Inflammatory macrophage treated with lipopolysaccharide for 4 hours (primary cell): ENCODE data around the gene LSAMP.
A peak's percentile ranks its signal among the peaks of the same experiment; 100 is the strongest.

Experiments
- DNase-seq: peaks from one replicate; pipeline ENCODE4 v3.0.0-alpha.2; 2020

Gene LSAMP

DNA sequence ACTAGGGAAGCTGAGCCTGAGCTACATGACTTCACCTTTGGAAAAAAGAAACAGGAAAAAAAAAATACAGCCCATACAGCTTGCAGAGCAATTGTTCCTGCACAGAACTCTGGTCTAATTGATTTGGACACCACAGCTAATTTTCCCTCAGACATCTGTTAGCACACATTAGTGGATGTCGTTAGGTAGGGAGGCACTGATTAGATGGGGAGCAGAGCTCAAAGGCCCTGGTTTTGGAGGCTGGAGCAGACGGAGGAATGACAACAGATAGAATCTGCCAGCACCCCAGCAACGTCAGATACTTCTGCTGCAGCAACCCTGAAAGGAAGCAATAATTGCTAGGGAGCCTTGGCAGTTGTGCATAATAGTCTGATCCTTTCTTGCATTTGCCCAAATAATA, 398.9 kb downstream of the LSAMP start:
- no peak for DNase-seq

DNA sequence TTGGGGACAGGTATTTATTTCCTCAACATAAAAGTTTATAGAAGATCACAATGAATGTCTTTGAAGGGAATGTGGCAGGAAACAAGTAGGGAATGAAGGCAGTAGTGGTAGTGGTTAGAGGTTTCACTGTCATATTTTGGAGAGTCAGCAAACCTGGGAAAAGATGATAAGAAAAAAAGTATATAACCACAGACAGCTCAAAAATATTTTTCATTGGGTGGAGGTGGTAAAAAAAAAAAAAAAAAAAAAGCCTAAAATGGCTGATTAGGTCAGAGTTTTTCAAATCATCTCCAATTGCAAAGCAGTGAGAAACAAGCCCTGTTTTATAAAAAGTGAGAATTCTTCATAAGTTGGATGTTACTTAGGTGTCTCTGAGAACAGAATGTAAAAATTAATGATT, 400.0 kb downstream of the LSAMP start:
- DNase-seq, result no peak

GRCh38 chr3:116040152-116040551, 405.1 kb downstream of the LSAMP start:
- DNase-seq, result no peak

DNA sequence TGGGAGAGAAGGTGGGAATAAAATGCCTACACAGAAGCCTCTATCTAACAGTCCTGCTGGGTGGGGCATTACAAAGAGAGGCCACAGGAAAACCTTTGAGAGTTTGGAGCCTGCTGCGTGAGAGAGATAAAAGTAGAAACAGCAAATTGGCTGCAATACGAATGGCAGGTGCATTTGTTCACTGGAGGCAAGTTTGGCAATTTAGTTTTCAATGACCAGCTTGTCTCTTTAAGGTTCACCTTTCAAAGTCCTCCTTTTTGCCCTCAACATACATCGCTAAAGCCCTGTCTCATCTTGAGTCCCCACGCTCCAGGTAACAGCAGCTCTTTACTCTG, 405.7 kb downstream of the LSAMP start:
- no peak for DNase-seq

DNA sequence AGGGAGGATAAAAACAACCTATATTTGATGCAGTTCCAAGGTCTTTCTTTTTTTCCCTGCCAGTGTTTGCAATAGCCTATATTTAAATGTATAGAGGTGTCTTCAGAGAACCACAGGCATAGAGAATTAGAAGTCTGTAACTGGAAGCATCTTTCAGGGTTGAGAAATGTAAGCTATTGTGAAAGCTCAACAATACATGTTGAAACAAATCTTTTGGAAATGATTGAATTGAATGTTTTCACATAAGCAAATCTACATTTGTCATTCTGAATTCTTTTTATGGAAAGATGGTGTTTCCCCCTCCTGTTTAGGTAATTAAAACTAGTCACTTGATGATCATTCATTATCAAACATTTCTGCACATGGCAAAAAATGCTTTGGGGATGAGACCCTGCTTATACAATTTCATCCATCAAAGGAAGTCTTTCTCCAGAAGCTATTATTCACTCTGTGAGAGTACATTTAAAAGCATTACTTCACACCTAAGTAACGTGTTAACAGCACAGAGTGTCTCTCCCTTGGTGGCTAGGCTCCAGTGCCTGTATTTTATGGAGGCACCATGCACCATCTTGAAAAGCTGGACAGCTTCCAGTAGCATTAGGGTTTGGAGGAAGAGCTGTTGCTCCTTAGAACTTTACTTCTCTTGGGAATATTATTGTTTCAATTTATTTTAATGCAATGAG, 406.2 kb downstream of the LSAMP start:
- DNase-seq, result peak; percentile 9

DNA sequence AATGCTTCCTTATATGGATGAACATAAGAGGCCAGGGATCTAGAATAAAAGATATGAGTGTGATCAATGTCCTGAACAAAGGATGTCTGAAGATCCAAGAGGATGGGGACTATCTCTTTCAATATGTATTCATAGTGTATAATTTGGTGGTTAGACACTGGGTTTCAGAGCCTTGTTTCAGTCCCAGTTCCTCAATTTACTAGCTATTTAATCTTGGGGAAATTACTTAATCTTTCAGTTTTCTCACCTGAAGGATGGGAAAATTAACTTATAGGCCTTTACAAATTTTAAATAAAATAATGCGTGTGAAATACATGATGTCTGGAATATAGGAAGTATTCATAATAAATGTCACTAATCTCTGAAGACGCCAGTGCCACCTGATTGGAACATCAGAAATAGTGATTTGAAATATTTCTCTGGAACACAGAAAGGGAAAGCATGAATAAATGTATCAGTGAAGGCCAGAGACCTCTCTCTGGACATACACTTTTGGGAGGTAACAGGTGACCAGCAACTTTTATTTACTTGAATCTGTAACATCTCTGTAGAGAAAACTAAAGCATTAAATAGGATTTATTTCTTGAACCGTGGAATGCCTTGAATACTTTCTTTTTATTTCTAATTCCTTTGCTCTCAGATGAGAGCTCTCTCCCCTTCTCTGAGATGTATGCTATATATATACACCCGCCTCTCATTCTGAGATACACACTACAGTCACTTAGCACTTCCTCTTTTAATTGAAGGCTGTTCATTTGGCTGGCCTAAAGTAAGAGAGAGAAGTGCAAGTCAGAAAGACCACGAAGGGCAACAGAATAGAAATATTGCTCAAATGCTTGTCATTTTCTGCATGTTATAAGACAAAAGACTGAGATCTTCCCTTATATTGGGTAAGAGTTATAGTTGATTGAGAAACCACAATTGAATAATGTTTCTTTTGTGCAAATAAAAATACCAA, 407.1 kb downstream of the LSAMP start:
- DNase-seq, result peak; percentile 67

DNA sequence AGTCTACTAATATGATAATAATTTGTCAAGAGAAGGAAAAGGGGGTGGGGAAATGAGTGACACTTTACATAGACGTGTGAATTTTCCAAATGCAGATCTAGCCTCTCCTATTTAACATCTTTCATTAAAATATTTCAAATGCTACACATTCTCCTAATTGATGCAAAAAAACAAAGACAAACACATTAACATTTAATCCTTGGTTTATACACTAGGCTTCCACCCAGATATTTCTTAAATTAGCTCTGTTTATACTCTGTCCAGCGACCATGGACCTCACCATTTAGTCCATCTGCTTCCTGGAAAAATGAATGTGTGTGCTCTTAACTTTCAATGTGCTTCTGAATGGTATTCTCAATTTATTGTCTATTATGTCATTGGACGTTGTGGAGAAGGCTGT, 409.9 kb downstream of the LSAMP start:
- DNase-seq, result no peak

DNA sequence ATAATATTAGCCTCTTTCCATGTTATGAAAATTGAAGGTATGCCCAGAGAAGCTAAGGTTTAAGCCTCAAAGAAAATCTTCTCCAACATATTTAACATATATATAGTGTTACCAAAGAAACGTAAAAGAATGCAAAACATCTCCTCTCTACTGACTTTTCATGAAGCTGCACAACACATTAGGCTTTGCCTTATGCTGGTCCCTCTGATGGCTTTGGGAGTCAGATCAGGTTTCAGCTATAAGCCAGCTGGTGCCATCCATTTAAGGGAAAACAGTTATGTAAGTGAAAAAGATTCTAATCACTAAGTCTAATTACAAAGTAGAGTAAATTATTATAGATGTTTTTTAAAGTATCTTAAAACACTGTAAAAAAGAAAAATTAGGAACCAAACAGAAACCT, 410.5 kb downstream of the LSAMP start:
- no peak for DNase-seq

- no peak for DNase-seq
Observed at GRCh38 chr3:116034086-116034485, 411.2 kb downstream of the LSAMP start.

DNA sequence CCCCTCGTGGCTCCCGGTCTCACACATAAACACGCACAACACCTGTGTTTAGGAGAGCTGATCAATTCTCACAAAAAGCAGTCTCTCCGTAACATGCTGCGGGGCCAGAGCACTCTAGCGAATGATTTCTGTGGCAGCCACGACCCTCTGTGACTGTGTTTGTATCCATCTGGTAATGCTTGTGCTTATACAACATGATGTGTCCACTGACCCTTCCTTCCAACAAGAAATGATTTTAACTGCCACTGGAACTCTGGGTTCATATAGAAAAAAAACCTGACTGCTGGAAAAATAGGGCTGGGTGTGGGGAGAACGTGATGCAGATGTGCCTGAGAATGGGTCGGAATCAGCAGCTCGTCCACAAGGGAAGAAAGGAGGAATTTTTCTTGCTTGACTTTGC, 411.8 kb downstream of the LSAMP start:
- DNase-seq, result no peak

DNA sequence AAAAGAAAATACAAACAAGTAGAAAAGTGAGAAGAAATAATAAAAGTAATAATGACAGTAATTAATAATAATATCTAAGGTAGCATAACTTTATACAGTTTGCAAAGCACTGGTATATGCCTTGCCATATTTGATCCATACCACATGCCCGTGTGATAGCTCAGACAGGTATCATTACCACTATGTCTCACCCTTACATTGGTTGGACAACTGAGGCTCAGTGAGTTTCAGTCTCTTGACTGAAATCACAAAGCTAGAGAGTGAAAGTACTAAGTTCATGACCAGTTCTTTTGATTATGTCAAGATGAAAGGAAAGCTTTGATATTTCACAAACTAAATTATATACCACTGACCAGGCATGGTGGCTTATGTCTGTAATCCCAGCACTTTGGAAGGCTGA, 413.1 kb downstream of the LSAMP start:
- DNase-seq, result no peak

GRCh38 chr3:116030131-116030850, 415.0 kb downstream of the LSAMP start:
- DNase-seq, result no peak

DNA sequence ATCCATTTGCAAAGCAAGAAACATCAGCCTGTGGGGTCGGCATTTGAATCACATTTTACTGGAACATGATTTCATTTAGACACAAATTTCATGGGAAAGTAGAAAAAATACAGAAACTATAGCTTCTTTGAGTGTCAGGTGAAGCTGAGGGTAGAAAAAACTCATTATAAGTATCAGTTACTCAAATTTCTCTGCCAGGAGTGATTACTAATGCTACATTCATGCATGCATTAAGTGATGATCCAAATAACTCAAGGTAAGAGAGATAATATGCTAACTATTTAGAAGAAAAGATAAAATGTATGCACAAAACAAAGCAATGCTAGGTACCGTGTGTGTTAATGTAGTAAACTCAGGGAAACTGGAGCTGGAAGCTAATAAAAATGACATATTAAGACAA, 416.0 kb downstream of the LSAMP start:
- no peak for DNase-seq

GRCh38 chr3:116028157-116028556, 417.1 kb downstream of the LSAMP start:
- DNase-seq, result no peak

DNA sequence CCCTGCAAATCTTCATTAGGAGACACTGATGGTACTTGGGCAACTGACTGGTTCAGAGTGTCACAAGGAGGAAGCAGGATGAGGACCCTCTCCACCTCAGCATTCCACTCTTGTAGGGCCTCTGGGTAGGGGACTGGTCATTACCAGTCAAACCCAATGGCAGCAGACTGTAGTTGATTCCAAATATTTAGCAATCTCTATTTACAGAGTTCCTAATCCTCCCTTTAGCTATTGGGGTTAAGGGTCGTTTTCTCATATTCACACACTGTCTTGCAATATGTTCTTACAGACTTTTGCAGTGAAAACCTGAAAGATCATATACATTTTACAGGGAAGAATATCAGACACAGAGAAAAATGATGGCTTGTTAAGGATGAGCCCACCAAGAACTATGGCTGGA, 424.3 kb downstream of the LSAMP start:
- DNase-seq, result no peak

DNA sequence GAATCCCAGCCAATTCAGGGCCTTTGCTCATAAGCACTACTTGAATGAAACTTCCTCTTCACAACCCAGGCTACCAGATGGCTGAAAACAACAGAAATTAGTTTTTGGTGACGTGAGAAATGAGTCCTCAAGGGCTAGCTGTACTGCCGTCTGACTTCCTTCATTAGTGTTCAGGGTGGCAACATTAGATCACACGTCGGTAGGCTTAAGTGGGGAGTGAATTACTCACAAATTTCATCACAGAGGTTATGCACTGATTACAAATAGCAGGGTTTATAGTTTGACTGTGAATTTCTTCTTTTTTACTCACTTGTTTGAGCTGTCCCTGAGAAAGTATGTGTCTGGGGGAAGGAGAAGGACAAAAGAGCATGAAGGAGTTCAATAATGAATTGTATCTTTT, 424.8 kb downstream of the LSAMP start:
- DNase-seq, result peak; percentile 54

DNA sequence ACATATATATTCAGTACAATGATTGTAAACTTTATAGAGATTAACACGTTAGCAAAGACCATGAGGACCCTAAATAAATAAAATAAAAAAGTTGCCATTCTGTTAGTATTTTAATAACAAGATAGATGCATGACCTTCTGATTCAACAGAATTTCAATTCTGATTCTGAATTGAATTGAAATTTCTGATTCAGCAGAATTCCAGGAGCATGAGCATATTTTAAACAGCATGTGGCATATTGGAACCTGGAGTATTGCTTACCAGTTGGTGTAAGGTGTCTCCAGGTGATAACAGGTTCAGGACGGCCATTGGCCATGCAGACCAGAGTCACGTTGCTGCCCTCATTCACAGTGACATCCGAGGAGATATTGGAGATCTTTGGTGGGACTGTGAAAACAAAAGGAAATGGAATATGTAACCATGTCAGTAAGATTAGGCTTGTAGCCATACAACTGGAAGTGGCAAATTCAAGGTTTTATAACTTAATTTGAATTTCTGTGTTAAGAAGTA, 426.0 kb downstream of the LSAMP start:
- no peak for DNase-seq

- DNase-seq, result no peak
Observed at GRCh38 chr3:116018646-116019045, 426.6 kb downstream of the LSAMP start.

DNA sequence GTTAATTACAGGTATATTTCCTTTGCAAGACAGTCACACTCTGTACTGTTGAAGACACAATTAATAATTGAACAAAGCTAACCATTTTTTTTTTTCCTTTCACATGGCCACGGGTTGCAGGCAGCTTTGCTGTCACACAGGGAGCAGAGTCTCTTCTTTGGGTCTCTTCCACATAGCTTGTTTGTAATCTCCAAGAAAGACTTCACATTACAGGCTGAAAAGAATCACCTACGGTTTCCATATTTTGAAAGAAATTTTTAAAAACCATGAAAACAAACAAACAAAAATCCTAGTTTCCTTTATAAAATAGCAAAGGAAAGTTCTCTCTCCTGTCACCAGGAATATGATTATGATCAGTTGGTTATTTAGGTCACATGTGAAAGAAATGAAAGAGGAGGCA, 429.4 kb downstream of the LSAMP start:
- DNase-seq, result no peak

- DNase-seq, result no peak
Observed at GRCh38 chr3:116007000-116007399, 438.3 kb downstream of the LSAMP start.

GRCh38 chr3:116005404-116005803, 439.9 kb downstream of the LSAMP start:
- no peak for DNase-seq

- no peak for DNase-seq
Observed at GRCh38 chr3:116002235-116002634, 443.1 kb downstream of the LSAMP start.

- DNase-seq, result no peak
Observed at GRCh38 chr3:116001151-116001621, 444.1 kb downstream of the LSAMP start.
